ENCODE data around the gene PIK3C3.

- TF ChIP-seq CTCF (IDR thresholded peaks at IDR 0.05) = no peak
- no peak for TF ChIP-seq POLR2AphosphoS5 (IDR thresholded peaks at IDR 0.05)
- no peak for TF ChIP-seq POLR2A (IDR thresholded peaks at IDR 0.05)
Measured at GRCh38 chr18:41936471-41937134, 18.4 kb upstream of the PIK3C3 start.
